DOHH2 (cell line): ENCODE measurements around the gene RNF169.

Experiments
- H3F3A ChIP-seq: fragments of 200-600 bp; sonication (generic), shearing (Covaris generic); 2 replicates; pipeline ENCODE4 v1.6.0; 2016; ENCODE audit warnings: antibody characterized with exemption, mild to moderate bottlenecking; ENCODE audit not compliant: control insufficient read depth, insufficient read depth
- H3K27ac ChIP-seq: fragments of 200-600 bp; sonication (generic); 2 replicates; pipeline ENCODE4 v1.5.1; 2014; ENCODE audit warnings: low read depth, mild to moderate bottlenecking, low read length, moderate library complexity
- H3K27me3 ChIP-seq: fragments of 200-600 bp; sonication (generic); 2 replicates; pipeline ENCODE4 v1.6.1; 2014; ENCODE audit warnings: mild to moderate bottlenecking, low read length, mixed read lengths; ENCODE audit not compliant: control insufficient read depth
- H3K36me3 ChIP-seq: fragments of 200-600 bp; sonication (generic); 2 replicates; pipeline ENCODE4 v1.6.1; 2014; ENCODE audit warnings: mild to moderate bottlenecking, low read length, moderate library complexity, mixed read lengths; ENCODE audit not compliant: control insufficient read depth
- H3K4me1 ChIP-seq: fragments of 200-600 bp; sonication (generic); 2 replicates; pipeline ENCODE4 v1.6.1; 2014; ENCODE audit warnings: mild to moderate bottlenecking, low read length, mixed read lengths; ENCODE audit not compliant: control insufficient read depth
- H3K4me2 ChIP-seq: fragments of 200-600 bp; sonication (generic); 2 replicates; pipeline ENCODE4 v1.6.0; 2014; ENCODE audit warnings: mild to moderate bottlenecking, low read length, moderate library complexity
- H3K4me3 ChIP-seq: fragments of 200-600 bp; sonication (generic); 2 replicates; pipeline ENCODE4 v1.5.1; 2014; ENCODE audit warnings: mild to moderate bottlenecking, low read length, mixed read lengths
- H3K79me2 ChIP-seq: fragments of 200-600 bp; sonication (generic); 2 replicates; pipeline ENCODE4 v1.6.1; 2014; ENCODE audit warnings: mild to moderate bottlenecking, low read length, mixed read lengths; ENCODE audit not compliant: control insufficient read depth
- H3K9me2 ChIP-seq: fragments of 200-600 bp; sonication (generic); replicated peaks from 2 replicates; pipeline ENCODE4 v1.6.1; 2014; ENCODE audit warnings: mild to moderate bottlenecking, low read length, mixed read lengths; ENCODE audit not compliant: control insufficient read depth
- H3K9me3 ChIP-seq: fragments of 200-600 bp; sonication (generic); 2 replicates; pipeline ENCODE4 v1.6.1; 2014; ENCODE audit warnings: antibody characterized with exemption, low read length, mixed read lengths; ENCODE audit not compliant: control insufficient read depth, insufficient read depth
- H4K20me1 ChIP-seq: fragments of 200-600 bp; sonication (generic); 2 replicates; pipeline ENCODE4 v1.6.0; 2014; ENCODE audit warnings: low read depth, mild to moderate bottlenecking, antibody characterized with exemption, low read length, moderate library complexity; ENCODE audit not compliant: control insufficient read depth, insufficient read depth
- EZH2phosphoT487 ChIP-seq: fragments of 200-600 bp; sonication (generic); IDR thresholded peaks from 2 replicates; pipeline ENCODE4 v1.6.1; 2017; ENCODE audit warnings: borderline replicate concordance, mild to moderate bottlenecking, antibody characterized with exemption, low read length, moderate library complexity, mixed read lengths
- TF ChIP-seq, protein P1 (sequence below): fragments of 200-600 bp; sonication (generic); IDR thresholded peaks from one replicate; pipeline ENCODE4 v1.5.1; 2014; ENCODE audit warnings: antibody characterized with exemption, mild to moderate bottlenecking, low read depth, low read length; ENCODE audit not compliant: poor library complexity, severe bottlenecking

Gene RNF169

GRCh38 chr11:74744277-74744676 lies 4.4 kb upstream of the RNF169 start:
- Histone ChIP-seq H3K9me2 (no peaks in the 10 kb centered on the region), H3K36me3 (no peaks in the 10 kb centered on the region), H3K4me2 (no peak overlapping the region), H4K20me1 (no peaks in the 10 kb centered on the region), H3F3A (no peaks in the 10 kb centered on the region), H3K27me3 (peaks cover 1% of the 10 kb centered on the region), H3K9me3 (no peaks in the 10 kb centered on the region), H3K4me3 (no peak overlapping the region), H3K79me2 (peaks cover 1% of the 10 kb centered on the region), H3K4me1 (peaks cover 8% of the 10 kb centered on the region), H3K27ac (no peak overlapping the region)
- TF ChIP-seq, protein P1, sequence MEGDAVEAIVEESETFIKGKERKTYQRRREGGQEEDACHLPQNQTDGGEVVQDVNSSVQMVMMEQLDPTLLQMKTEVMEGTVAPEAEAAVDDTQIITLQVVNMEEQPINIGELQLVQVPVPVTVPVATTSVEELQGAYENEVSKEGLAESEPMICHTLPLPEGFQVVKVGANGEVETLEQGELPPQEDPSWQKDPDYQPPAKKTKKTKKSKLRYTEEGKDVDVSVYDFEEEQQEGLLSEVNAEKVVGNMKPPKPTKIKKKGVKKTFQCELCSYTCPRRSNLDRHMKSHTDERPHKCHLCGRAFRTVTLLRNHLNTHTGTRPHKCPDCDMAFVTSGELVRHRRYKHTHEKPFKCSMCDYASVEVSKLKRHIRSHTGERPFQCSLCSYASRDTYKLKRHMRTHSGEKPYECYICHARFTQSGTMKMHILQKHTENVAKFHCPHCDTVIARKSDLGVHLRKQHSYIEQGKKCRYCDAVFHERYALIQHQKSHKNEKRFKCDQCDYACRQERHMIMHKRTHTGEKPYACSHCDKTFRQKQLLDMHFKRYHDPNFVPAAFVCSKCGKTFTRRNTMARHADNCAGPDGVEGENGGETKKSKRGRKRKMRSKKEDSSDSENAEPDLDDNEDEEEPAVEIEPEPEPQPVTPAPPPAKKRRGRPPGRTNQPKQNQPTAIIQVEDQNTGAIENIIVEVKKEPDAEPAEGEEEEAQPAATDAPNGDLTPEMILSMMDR, result no peak
- TF ChIP-seq EZH2phosphoT487, result no peak

GRCh38 chr11:74746868-74747267 lies 1.8 kb upstream of the RNF169 start:
- no peak overlapping the region for H3K4me3 ChIP-seq
- peaks cover 21% of the 10 kb centered on the region for H3K4me1 ChIP-seq
- no peaks in the 10 kb centered on the region for H3F3A ChIP-seq
- H3K27ac ChIP-seq, result no peak overlapping the region
- peaks cover 27% of the 10 kb centered on the region for H3K79me2 ChIP-seq
- no peaks in the 10 kb centered on the region for H3K9me2 ChIP-seq
- H4K20me1 ChIP-seq, result 0 out of 2 replicates have a peak, but pooled peaks cover 2% of the 10 kb centered on the region
- H3K4me2 ChIP-seq, result no peak overlapping the region
- H3K9me3 ChIP-seq, result no peaks in the 10 kb centered on the region
- H3K36me3 ChIP-seq, result no peaks in the 10 kb centered on the region
- TF ChIP-seq EZH2phosphoT487, result no peak
- TF ChIP-seq, protein P1, result no peak
- H3K27me3 ChIP-seq, result no peaks in the 10 kb centered on the region

GRCh38 chr11:74749127-74749964 lies 697 bp downstream of the RNF169 start:
- Histone ChIP-seq H3F3A (no peaks in the 10 kb centered on the region), H3K27me3 (no peaks in the 10 kb centered on the region), H3K9me2 (no peaks in the 10 kb centered on the region), H4K20me1 (0 out of 2 replicates have a peak, but pooled peaks cover 2% of the 10 kb centered on the region), H3K79me2 (peaks cover 51% of the 10 kb centered on the region), H3K4me1 (peaks cover 21% of the 10 kb centered on the region), H3K4me3 (peak overlapping the region; percentile 82), H3K36me3 (peaks cover 7% of the 10 kb centered on the region; the same call in 1 of the 2 replicates), H3K9me3 (no peaks in the 10 kb centered on the region), H3K4me2 (peak overlapping the region; percentile 87), H3K27ac (peak overlapping the region; percentile 66)
- TF ChIP-seq, protein P1, result no peak
- no peak for TF ChIP-seq EZH2phosphoT487
